ENCODE data around the gene TADA3. TPM values are rescaled to one million over a fixed set of nuclear protein-coding genes. Genes with fewer than 3 reads are reported as not detected.
A peak's percentile ranks its signal among the peaks of the same experiment; 100 is the strongest.

TADA3 gene, protein sequence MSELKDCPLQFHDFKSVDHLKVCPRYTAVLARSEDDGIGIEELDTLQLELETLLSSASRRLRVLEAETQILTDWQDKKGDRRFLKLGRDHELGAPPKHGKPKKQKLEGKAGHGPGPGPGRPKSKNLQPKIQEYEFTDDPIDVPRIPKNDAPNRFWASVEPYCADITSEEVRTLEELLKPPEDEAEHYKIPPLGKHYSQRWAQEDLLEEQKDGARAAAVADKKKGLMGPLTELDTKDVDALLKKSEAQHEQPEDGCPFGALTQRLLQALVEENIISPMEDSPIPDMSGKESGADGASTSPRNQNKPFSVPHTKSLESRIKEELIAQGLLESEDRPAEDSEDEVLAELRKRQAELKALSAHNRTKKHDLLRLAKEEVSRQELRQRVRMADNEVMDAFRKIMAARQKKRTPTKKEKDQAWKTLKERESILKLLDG
- total RNA-seq: 54.7 and 73.9 TPM in 2 replicates

DNA sequence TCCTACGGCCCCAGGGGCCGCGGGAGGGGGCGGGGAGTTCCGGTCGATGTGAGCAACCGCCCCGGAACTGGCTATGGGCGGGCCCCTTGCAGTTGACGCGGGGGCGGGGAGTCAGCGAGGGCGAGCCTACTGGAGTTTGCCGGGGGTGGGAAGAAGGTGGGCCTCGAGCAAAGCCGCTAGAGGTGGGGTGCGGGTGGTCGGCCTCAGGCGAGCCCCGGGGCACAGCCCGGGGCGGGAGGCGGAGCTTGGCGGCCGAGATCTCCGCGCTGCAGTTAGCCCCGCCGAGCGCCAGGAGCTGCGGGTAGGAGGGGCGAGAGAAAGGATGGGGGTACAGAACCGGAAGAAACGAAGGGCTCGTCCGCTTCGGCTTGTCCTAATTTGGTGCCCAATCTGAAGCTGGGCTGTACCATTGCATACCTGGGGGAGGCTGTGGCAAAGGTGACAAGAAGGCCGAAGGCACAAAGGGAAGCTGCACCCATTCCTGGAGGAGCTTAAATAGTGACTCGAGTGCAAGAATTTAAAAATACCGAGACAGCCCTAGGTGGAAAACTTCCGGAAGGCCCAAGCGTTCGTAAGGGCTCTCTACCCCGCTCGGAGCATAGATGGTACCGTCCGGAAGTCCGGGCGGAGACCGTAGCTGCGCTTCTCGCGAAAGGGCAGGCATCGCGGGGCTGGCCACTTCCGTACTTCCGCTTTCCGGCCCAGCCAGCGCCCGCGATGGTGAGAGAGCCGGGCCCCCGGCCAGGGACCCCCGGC lies at the start of gene TADA3, which contains the start of gene ARPC4:
TSS of gene TADA3 (minus strand) at position 69 of the 756 bp plus-strand sequence. CDS start 1,007 bp downstream, outside the sequence.
TSS of gene ARPC4 (plus strand) at position 678 of the 756 bp plus-strand sequence. CDS start at position 718, 40 bp downstream.
- TF ChIP-seq, protein P1, sequence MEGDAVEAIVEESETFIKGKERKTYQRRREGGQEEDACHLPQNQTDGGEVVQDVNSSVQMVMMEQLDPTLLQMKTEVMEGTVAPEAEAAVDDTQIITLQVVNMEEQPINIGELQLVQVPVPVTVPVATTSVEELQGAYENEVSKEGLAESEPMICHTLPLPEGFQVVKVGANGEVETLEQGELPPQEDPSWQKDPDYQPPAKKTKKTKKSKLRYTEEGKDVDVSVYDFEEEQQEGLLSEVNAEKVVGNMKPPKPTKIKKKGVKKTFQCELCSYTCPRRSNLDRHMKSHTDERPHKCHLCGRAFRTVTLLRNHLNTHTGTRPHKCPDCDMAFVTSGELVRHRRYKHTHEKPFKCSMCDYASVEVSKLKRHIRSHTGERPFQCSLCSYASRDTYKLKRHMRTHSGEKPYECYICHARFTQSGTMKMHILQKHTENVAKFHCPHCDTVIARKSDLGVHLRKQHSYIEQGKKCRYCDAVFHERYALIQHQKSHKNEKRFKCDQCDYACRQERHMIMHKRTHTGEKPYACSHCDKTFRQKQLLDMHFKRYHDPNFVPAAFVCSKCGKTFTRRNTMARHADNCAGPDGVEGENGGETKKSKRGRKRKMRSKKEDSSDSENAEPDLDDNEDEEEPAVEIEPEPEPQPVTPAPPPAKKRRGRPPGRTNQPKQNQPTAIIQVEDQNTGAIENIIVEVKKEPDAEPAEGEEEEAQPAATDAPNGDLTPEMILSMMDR (conservative IDR thresholded peaks at IDR 0.05; ENCODE audit: low read depth, low read length): no peak
- peak; percentile 88 for DNase-seq (ENCODE audit: low read depth)

DNA sequence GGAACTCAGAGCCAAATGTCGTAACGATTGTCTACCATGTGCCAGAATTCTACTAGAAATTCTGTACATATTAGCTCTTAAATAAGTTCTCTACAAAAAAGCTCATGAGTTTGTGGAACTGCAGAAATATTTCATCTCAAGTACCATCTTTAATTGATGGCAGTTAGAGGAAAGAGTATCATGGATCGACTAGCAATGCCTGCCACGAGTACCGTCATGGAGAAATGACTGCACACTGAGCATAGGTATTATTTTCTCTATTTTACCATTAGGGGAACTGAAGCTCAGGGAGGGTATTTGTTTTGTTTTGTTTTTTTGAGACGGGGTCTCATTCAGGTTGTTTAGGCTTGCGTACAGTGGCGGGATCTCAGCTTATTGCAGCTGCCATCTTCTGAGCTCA lies 48.7 kb upstream of the TADA3 start:
- TF ChIP-seq, protein P1 (conservative IDR thresholded peaks at IDR 0.05; ENCODE audit: low read depth, low read length): no peak
- no peak overlapping the region for H3K4me3 ChIP-seq (ENCODE audit: low read depth, low read length)
- no peak for DNase-seq (ENCODE audit: low read depth)

More for the DNA sequence above, at the start of gene TADA3, which contains the start of gene ARPC4:
- peak within 1 kb of the TSS; percentile 91 for H3K4me3 ChIP-seq (ENCODE audit: low read depth, low read length)

DNA sequence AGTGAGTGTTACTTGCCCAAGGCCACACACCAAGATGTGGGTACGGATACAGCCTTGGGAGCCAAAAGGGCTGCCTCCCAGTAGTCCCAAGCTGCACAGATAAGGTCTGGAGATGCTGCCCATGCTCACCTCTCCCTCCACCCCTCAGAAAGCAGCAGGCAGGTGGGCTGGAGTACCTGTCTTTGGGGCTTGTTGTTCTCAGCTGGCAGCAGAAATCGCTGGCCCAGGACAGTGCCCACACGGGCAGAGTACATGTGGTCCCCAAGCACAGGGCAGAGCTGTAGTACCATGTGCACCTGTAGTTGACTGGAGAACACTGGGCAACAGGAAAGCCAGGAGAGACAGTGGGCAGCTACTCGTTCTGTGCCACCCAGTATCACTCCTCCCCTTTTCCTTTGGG lies 46.6 kb upstream of the TADA3 start:
- no peak for DNase-seq (ENCODE audit: low read depth)
- no peak overlapping the region for H3K4me3 ChIP-seq (ENCODE audit: low read depth, low read length)
- TF ChIP-seq, protein P1 (conservative IDR thresholded peaks at IDR 0.05; ENCODE audit: low read depth, low read length): no peak

DNA sequence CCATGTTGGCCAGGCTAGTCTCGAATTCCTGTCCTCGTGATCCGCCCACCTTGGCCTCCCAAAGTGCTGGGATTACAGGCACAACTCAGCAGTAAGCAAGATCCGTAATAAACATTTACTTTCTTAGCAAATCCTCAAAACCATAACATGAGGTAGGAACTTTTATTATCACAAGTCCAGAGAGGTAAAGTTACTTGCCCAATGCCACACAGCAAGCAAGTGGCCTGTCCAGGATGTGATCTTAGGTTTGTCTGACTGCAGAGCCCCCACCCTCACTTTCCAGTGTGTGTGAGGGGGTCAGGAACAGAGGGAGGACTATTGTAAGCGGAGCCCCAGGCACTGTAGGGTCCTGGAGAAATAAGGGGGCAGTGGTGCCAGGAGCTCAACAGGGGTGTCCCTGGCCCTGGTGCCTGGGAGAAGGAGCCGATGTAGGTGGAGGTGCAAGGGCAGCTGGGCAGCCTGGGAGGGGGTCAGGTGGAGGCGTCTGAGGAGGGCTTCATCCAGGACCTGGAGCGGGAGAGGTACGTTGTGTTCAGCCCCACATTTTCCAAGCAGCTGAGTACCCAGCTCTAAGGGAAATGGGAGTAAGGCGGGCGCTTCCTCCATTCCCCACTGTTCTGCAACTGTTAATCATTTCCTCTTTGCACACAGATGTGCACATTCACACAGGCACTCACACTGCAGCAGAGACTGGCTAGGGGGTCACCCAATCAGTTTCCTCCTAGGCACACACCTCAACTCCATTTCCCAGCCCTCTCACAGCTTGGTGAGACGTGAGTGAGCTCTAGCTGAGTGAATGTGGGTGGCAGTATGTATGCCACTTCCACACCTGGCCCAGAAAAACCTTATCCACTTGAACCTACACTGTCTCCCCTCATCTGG lies 45.7 kb upstream of the TADA3 start:
- DNase-seq (ENCODE audit: low read depth): no peak
- H3K4me3 ChIP-seq (ENCODE audit: low read depth, low read length): no peak overlapping the region
- TF ChIP-seq, protein P1 (conservative IDR thresholded peaks at IDR 0.05; ENCODE audit: low read depth, low read length): no peak

DNA sequence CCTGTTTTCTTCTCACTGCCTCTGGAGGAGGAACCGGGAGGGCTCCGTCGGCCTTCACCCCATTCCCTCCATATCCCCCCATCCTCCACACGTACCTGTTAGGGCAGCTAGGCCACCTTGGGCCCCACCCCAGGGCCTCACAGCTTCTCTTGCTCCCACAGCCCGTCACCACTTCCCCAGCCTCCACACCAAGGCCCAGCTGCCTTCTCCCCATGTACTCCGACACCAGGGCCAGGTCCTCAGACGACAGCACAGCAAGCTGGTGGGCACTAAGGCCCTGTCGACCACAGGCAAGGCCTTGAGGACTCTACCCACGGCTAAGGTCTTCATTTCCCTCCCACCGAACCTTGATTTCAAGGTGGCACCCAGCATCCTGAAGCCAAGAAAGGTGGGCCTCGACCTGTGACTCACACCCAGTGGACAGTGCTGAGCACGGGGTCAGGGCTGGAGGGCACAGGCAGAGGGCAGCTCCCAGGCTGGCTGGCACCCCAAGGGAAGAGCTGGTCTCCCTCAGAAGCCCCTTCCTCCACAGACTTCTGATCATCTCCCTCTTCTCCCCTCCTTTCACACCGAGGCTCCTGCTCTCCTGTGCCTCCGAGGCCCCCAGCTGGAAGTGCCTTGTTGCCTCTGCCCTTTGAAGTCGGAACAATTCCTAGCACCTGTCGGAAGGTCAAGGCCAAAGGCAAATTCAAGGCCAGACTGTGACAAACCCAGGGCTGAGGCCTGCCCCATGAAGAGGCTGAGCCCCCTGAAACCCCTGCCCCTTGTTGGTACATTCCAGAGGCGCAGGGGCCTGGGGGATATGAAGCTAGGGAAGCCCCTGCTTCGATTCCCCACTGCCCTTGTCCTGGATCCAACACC lies 42.5 kb upstream of the TADA3 start:
- TF ChIP-seq, protein P1 (conservative IDR thresholded peaks at IDR 0.05; ENCODE audit: low read depth, low read length): no peak
- no peak for DNase-seq (ENCODE audit: low read depth)
- no peak overlapping the region for H3K4me3 ChIP-seq (ENCODE audit: low read depth, low read length)
